HFFc6 (cell line): ENCODE measurements around the gene FHL1. TPM values are rescaled to one million over a fixed set of nuclear protein-coding genes. Genes with fewer than 3 reads are reported as not detected.

ENCODE experiments used
- DNase-seq: peaks from one replicate; pipeline ENCODE4 v3.0.0-alpha.2; 2018
- H3K27ac Mint-ChIP-seq: 2 replicates; pipeline ENCODE4 v1.8.0; 2020; ENCODE audit warnings: mild to moderate bottlenecking, mixed read lengths
- H3K27me3 Mint-ChIP-seq: 2 replicates; pipeline ENCODE4 v1.8.0; 2021; ENCODE audit warnings: mild to moderate bottlenecking, moderate library complexity, mixed read lengths; ENCODE audit not compliant: insufficient read depth
- H3K36me3 Mint-ChIP-seq: 2 replicates; pipeline ENCODE4 v1.8.0; 2021; ENCODE audit warnings: low read depth, mixed read lengths
- H3K4me1 Mint-ChIP-seq: 2 replicates; pipeline ENCODE4 v1.8.0; 2020; ENCODE audit warnings: low read depth, mixed read lengths
- H3K4me3 Mint-ChIP-seq: 2 replicates; pipeline ENCODE4 v1.8.0; 2020; ENCODE audit warnings: mild to moderate bottlenecking, moderate library complexity, mixed read lengths
- H3K9me3 Mint-ChIP-seq: 2 replicates; pipeline ENCODE4 v1.8.0; 2020; ENCODE audit warnings: mild to moderate bottlenecking, mixed read lengths
- CTCF ChIP-seq: fragments of 200-600 bp; sonication (generic); IDR thresholded peaks from 2 replicates; pipeline ENCODE4 v1.5.0; 2021; ENCODE audit warnings: antibody characterized with exemption, mild to moderate bottlenecking
- total RNA-seq, 6 experiments: library from RNA; stranded (reverse); fragmentation: NEBNext Ultra II Directional; extraction: Animal tissue kit (Norgen Biotek cat#: 25700); gene quantifications; 2 replicates in 1 of 6; 3 replicates in 5 of 6; pipeline ENCODE4 v1.2.3, GENCODE V29; 2021

FHL1 gene
- total RNA-seq, 6 experiments from 2014 or later: 409 to 808 (median 455) TPM

- no peaks in the 10 kb centered on the region for H3K36me3 Mint-ChIP-seq
- no peak for TF ChIP-seq CTCF
- no peak overlapping the region for H3K4me3 Mint-ChIP-seq
- no peaks in the 10 kb centered on the region for H3K9me3 Mint-ChIP-seq
- peak overlapping the region; percentile 85 for H3K27ac Mint-ChIP-seq
- no peaks in the 10 kb centered on the region; the same call in 1 of the 2 replicates for H3K27me3 Mint-ChIP-seq
- peaks cover 53% of the 10 kb centered on the region for H3K4me1 Mint-ChIP-seq
- no peak for DNase-seq
Measured at GRCh38 chrX:136192135-136192534, 44.8 kb downstream of the FHL1 start.

DNA sequence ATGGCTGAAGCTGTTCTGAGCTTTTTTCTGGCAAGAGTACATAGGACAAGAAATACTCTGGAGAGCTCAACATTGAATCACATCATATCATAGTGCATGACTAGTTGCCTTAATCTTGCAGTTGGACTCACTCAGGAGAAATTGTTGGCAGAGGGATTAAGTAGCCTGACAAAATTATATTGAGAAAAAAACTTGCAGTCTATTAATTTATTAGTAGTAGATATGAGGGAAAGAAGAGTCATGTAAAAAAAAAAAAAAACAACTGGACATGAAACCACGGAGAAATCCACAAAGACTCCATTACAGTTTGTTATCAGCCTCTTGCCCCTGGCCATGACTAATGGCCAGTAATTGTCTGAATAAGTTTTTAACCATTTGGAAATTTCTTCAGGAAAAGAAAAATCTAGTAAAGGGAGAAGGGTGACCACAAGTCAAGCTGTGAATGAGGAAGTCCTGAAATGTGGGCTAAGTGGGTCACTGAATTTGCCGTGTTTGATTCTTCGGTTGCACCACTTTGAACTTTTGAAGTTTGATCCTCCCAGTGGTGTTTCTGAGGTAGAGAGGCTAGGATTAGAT is 45.6 kb downstream of the FHL1 start:
- Mint-ChIP-seq H3K4me1 (peaks cover 53% of the 10 kb centered on the region), H3K9me3 (no peaks in the 10 kb centered on the region), H3K27me3 (no peaks in the 10 kb centered on the region; the same call in none of the 2 replicates), H3K4me3 (peak overlapping the region; percentile 67), H3K27ac (peak overlapping the region; percentile 85), H3K36me3 (peaks cover 5% of the 10 kb centered on the region)
- peak; percentile 62 for DNase-seq
- TF ChIP-seq CTCF: no peak

DNA sequence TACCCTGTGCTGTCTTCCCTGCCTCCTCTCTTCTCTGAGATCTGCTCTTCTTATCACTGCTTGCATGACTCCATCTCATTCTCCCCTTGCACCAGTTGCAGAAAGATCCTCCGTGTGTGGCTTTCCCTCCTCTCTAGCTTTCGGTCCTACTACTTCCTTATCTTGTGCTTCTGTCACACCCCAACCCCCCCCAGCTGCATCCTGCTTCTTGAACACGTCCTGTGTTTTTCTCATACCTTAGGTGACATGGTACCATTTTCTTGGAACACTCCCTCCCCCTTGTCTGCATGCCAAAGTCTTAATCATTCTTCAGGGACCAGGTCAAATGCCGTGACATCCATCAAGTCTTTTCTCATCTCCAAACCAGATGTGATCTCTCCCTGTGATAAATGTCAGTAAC is 46.4 kb downstream of the FHL1 start:
- peak overlapping the region; percentile 85 for H3K27ac Mint-ChIP-seq
- no peak for TF ChIP-seq CTCF
- H3K9me3 Mint-ChIP-seq: no peaks in the 10 kb centered on the region
- DNase-seq: no peak
- no peaks in the 10 kb centered on the region; the same call in none of the 2 replicates for H3K27me3 Mint-ChIP-seq
- peaks cover 13% of the 10 kb centered on the region for H3K36me3 Mint-ChIP-seq
- peaks cover 59% of the 10 kb centered on the region for H3K4me1 Mint-ChIP-seq
- peak overlapping the region; percentile 67 for H3K4me3 Mint-ChIP-seq

DNA sequence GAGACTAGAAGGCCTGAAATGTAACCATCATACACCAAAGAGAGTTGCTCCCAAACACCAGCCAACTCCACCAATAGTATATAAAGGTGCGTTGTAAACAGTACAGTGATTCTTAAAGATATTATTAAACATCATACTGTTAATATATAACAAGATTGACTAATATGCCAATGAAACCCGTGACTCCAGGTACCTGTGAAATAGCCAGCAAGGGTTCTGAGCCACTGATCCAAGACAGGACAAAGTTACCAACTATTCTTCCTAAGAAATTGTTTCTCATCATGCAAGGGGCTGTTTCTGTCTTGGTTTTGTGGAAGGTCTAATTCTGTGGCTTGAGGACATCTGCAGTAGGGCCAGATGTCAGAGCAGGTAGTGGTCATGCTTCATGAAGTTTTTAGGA is 47.2 kb downstream of the FHL1 start:
- H3K27ac Mint-ChIP-seq: no peak overlapping the region; the same call in 1 of the 2 replicates
- peaks cover 64% of the 10 kb centered on the region for H3K4me1 Mint-ChIP-seq
- no peaks in the 10 kb centered on the region; the same call in none of the 2 replicates for H3K27me3 Mint-ChIP-seq

DNA sequence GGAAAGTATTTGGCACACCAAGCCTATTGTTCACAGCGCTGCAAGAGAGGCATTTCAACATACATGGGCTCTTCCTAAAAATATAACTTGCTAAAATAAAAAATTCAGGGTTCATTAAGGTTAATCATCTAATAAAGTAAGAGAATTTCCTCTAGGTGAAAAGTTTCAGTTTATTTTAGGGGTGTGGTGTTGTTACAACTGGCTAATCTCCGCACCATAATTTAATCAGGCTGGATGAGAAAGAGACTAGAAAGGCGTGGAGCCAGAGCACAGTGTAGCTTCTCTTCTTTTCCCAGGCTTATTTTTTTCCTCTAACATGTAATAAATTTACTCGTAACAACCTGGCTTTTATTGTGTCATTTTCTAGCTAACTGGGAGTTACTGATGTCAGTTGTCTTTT is 47.9 kb downstream of the FHL1 start:
- Mint-ChIP-seq H3K36me3 (peaks cover 23% of the 10 kb centered on the region), H3K27me3 (no peaks in the 10 kb centered on the region; the same call in none of the 2 replicates), H3K4me1 (peaks cover 67% of the 10 kb centered on the region), H3K9me3 (no peaks in the 10 kb centered on the region), H3K4me3 (no peak overlapping the region), H3K27ac (peak overlapping the region; percentile 90)
- TF ChIP-seq CTCF: no peak
- DNase-seq: no peak

More for the DNA sequence above, 47.2 kb downstream of the FHL1 start:
- Mint-ChIP-seq H3K36me3 (peaks cover 21% of the 10 kb centered on the region), H3K9me3 (no peaks in the 10 kb centered on the region), H3K4me3 (no peak overlapping the region)
- no peak for TF ChIP-seq CTCF
- no peak for DNase-seq
